NT2/D1 (cell line): ENCODE results near the gene ERC2.

Experiments used
- SUZ12 ChIP-seq: IDR thresholded peaks from 2 replicates; pipeline ENCODE4 v1.6.1; 2011; ENCODE audit not compliant: insufficient read length, insufficient read depth; ENCODE audit errors: extremely low read depth
- YY1 ChIP-seq: IDR thresholded peaks from 2 replicates; pipeline ENCODE4 v1.6.1; 2011; ENCODE audit not compliant: insufficient read length, insufficient read depth

GRCh38 chr3:55824406-55824805 is 643.9 kb downstream of the ERC2 start:
- TF ChIP-seq YY1 (no peak), SUZ12 (no peak)
